ENCODE results near the gene HOXA11.

The HOXA11 gene

DNA sequence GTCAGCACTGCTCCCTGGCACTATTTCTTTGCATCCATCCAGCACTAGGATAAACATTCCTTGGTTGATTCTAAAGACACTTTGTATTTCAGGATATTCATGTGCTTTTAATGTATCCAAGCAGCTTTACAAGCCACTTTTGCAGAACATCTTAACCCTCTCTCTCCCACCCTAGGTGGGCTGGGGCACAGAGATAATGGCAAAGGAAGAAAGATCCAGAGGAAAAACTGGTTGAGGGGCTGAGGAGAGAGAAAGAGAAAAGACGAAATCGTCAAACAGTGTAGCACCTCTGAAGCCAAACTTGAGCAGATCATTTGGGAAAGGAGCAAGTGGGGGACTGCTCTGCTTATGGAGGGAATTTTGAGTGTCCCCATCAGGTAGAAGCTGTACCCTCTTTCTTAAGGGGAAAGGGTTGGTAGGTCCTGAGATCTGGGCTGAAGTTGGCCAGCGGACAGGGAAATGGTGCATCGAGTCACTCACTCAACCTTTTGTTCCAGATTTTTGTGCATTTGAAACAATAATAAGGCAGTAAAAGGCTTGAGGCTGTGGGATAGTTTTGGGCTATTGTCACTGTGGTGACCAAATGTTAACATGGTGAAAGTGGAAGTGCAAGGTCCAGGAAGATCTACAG lies 19.0 kb upstream of the HOXA11 start:
- no peaks in the 10 kb centered on the region for H3K4me1 ChIP-seq (ENCODE audit: insufficient read depth, low read length)
- H3K9ac ChIP-seq (ENCODE audit: low read depth, low read length), result no peak overlapping the region
- H3K27ac ChIP-seq (ENCODE audit: low read length), result no peak overlapping the region
- H3K9me3 ChIP-seq (ENCODE audit: insufficient read depth, low read depth, low read length), result peaks cover 13% of the 10 kb centered on the region; the same call in 1 of the 2 replicates
- peaks cover 99% of the 10 kb centered on the region for H3K27me3 ChIP-seq (ENCODE audit: insufficient read depth, low read length)
- H3K4me3 ChIP-seq (ENCODE audit: low read length), result no peak overlapping the region
- no peaks in the 10 kb centered on the region for H3K36me3 ChIP-seq (ENCODE audit: insufficient read depth, low read depth, low read length)

GRCh38 chr7:27203365-27203953 lies 18.4 kb upstream of the HOXA11 start:
- no peaks in the 10 kb centered on the region for H3K36me3 ChIP-seq (ENCODE audit: insufficient read depth, low read depth, low read length)
- H3K27me3 ChIP-seq (ENCODE audit: insufficient read depth, low read length), result peaks cover 99% of the 10 kb centered on the region
- H3K9me3 ChIP-seq (ENCODE audit: insufficient read depth, low read depth, low read length), result peaks cover 13% of the 10 kb centered on the region; the same call in 1 of the 2 replicates
- no peaks in the 10 kb centered on the region for H3K4me1 ChIP-seq (ENCODE audit: insufficient read depth, low read length)
- H3K27ac ChIP-seq (ENCODE audit: low read length), result no peak overlapping the region
- no peak overlapping the region for H3K4me3 ChIP-seq (ENCODE audit: low read length)
- H3K9ac ChIP-seq (ENCODE audit: low read depth, low read length), result no peak overlapping the region

GRCh38 chr7:27202862-27203134 lies 17.8 kb upstream of the HOXA11 start:
- peaks cover 15% of the 10 kb centered on the region; the same call in 1 of the 2 replicates for H3K9me3 ChIP-seq (ENCODE audit: insufficient read depth, low read depth, low read length)
- H3K27ac ChIP-seq (ENCODE audit: low read length), result no peak overlapping the region
- no peak overlapping the region for H3K4me3 ChIP-seq (ENCODE audit: low read length)
- H3K4me1 ChIP-seq (ENCODE audit: insufficient read depth, low read length), result no peaks in the 10 kb centered on the region
- no peak overlapping the region for H3K9ac ChIP-seq (ENCODE audit: low read depth, low read length)
- H3K36me3 ChIP-seq (ENCODE audit: insufficient read depth, low read depth, low read length), result no peaks in the 10 kb centered on the region
- peaks cover 99% of the 10 kb centered on the region for H3K27me3 ChIP-seq (ENCODE audit: insufficient read depth, low read length)

DNA sequence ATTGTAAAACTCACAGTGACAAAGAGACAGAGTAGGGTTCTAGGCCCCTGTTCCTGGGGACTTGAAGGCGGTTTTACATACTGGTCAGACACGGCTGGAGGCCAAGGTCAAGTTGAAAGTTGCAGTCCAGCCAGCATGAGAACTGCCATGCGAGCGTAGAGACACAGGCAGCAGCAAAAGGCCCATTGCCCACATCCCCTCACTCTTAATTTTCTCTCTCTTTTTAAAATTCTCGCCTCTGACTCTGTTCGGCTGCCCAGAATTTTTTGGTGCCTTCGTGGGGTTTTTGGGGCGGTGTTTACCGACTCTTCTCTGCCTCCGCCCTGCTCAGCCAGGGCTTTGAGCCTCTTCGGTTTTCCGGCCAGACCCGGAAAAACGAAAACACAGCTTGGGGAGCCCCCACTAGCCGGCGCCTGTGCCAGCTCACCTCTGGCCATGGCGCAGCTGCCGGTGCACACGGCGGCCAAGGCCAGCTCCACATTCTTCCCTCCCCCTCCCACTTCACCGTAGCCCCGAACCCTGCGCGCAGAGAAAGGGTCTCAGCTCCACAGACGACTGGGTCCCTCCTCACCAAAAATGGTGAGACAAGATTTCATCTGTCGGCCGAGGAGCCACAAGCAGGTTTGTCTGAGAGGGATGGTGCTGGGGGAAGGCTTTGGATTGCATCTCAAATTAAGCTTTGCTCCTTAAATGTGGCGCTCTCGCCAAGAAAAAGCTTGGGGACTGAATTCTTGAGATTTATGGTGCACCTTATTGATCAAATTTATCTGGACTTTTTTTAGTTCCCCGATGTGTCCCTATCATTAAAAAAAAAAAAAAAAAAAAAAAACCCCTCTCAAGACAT lies 17.2 kb upstream of the HOXA11 start:
- H3K4me1 ChIP-seq (ENCODE audit: insufficient read depth, low read length), result no peaks in the 10 kb centered on the region
- peaks cover 99% of the 10 kb centered on the region for H3K27me3 ChIP-seq (ENCODE audit: insufficient read depth, low read length)
- peaks cover 15% of the 10 kb centered on the region; the same call in 1 of the 2 replicates for H3K9me3 ChIP-seq (ENCODE audit: insufficient read depth, low read depth, low read length)
- H3K9ac ChIP-seq (ENCODE audit: low read depth, low read length), result no peak overlapping the region
- H3K27ac ChIP-seq (ENCODE audit: low read length), result no peak overlapping the region
- H3K4me3 ChIP-seq (ENCODE audit: low read length), result no peak overlapping the region
- no peaks in the 10 kb centered on the region for H3K36me3 ChIP-seq (ENCODE audit: insufficient read depth, low read depth, low read length)

GRCh38 chr7:27201580-27202017 lies 16.6 kb upstream of the HOXA11 start:
- peaks cover 15% of the 10 kb centered on the region; the same call in 1 of the 2 replicates for H3K9me3 ChIP-seq (ENCODE audit: insufficient read depth, low read depth, low read length)
- H3K4me1 ChIP-seq (ENCODE audit: insufficient read depth, low read length), result no peaks in the 10 kb centered on the region
- H3K4me3 ChIP-seq (ENCODE audit: low read length), result no peak overlapping the region
- peaks cover 99% of the 10 kb centered on the region for H3K27me3 ChIP-seq (ENCODE audit: insufficient read depth, low read length)
- H3K36me3 ChIP-seq (ENCODE audit: insufficient read depth, low read depth, low read length), result no peaks in the 10 kb centered on the region
- no peak overlapping the region for H3K9ac ChIP-seq (ENCODE audit: low read depth, low read length)
- H3K27ac ChIP-seq (ENCODE audit: low read length), result no peak overlapping the region

DNA sequence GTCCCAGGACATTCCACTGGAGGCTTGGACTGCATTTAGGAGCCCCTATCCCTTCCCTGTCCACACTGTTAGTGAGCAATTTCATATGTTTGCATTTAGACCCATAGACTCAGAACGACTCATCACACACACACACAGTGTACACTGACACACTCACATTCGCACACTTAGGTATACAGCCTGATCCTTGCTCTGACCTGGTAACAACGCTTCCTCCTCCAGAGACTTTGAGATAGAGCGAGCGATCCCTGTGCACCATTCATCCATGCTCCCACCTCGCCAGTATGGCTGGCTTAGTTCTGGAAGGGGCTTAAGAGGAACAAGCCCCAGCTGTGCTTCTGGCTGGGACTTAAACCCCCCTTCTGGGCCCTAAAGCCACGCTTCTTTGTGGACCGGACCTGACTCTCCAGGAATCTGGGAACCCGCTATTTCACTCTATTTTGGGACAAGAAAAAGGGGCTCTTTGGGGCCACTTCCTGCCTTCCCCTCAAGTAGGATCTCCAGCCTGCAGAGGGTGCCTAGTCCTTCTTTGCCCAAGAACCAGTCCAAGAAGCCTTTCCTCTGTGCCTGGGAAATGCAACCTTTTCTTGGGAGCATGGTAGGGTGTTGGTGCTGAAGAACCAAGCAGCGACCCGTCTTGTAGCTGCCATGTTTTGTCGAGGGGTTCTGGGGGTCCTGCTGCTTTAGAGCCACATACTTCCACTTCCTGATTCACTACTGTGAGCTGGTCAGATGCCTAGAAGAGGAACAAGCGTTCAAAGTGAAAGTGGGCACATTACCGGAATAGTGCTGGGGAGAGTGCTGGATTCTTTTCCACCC lies 15.9 kb upstream of the HOXA11 start:
- peaks cover 99% of the 10 kb centered on the region for H3K27me3 ChIP-seq (ENCODE audit: insufficient read depth, low read length)
- no peak overlapping the region for H3K4me3 ChIP-seq (ENCODE audit: low read length)
- no peaks in the 10 kb centered on the region for H3K4me1 ChIP-seq (ENCODE audit: insufficient read depth, low read length)
- no peak overlapping the region for H3K27ac ChIP-seq (ENCODE audit: low read length)
- H3K9me3 ChIP-seq (ENCODE audit: insufficient read depth, low read depth, low read length), result peaks cover 15% of the 10 kb centered on the region; the same call in 1 of the 2 replicates
- H3K9ac ChIP-seq (ENCODE audit: low read depth, low read length), result no peak overlapping the region
- no peaks in the 10 kb centered on the region for H3K36me3 ChIP-seq (ENCODE audit: insufficient read depth, low read depth, low read length)

DNA sequence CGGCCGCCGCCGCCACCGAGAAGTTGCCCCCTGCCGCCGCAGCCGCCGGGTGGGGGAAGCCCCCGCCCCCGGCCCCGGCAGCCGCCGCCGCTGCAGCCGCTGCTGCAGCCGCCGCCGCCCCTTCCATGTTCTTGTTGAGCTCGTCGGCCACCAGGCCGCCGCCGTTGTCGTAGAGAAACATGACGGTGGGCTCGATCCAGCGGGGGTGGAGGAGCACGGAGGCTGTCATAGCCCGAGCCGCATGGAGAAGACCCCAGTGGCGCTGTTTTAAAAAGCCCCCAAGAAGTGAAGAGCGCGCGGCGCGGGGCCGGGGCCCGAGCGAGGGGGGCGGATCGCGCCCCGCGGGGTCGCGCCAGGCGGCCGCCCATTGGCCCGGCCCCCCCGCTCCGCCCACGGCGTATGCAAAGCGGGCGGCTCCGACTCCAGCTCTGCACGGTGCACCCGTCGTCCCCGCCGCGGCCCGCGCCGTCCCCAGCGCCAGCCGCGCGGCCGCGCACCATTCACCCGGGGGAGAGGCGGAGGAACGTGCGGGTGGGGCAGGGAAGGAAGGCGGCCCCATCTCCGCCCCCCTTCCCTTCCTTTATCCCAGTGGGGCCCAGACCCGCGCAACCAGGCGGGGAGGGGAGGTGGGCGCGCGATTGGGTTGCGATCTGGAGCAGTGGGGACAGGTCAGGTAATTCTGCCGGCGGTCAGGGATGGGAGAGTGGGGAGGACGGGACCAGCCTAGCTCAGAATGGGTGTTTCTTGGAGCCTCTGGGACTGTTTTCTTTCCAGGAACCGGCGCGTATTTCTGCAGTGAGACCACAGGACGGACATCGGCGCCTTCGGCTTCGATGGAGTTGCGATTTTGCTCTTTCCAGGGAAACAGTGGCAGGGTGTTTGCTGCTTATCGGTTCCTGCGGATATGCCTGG lies 15.1 kb upstream of the HOXA11 start, which contains the start of gene HOXA13:
Gene HOXA13, minus strand, starts transcription at position 243 of the 912 bp plus-strand sequence. Its CDS starts 14 bp downstream, at position 229.
- H3K9ac ChIP-seq (ENCODE audit: low read depth, low read length), result no peak within 1 kb of the TSS
- H3K27me3 ChIP-seq (ENCODE audit: insufficient read depth, low read length), result peaks cover 99% of the 10 kb centered on the region
- H3K4me1 ChIP-seq (ENCODE audit: insufficient read depth, low read length), result no peaks in the 10 kb centered on the region
- no peak within 1 kb of the TSS for H3K27ac ChIP-seq (ENCODE audit: low read length)
- H3K4me3 ChIP-seq (ENCODE audit: low read length), result peak within 1 kb of the TSS; percentile 29; the same call in 1 of the 2 replicates
- peaks cover 9% of the 10 kb centered on the region; the same call in 1 of the 2 replicates for H3K9me3 ChIP-seq (ENCODE audit: insufficient read depth, low read depth, low read length)
- no peaks in the 10 kb centered on the region for H3K36me3 ChIP-seq (ENCODE audit: insufficient read depth, low read depth, low read length)

DNA sequence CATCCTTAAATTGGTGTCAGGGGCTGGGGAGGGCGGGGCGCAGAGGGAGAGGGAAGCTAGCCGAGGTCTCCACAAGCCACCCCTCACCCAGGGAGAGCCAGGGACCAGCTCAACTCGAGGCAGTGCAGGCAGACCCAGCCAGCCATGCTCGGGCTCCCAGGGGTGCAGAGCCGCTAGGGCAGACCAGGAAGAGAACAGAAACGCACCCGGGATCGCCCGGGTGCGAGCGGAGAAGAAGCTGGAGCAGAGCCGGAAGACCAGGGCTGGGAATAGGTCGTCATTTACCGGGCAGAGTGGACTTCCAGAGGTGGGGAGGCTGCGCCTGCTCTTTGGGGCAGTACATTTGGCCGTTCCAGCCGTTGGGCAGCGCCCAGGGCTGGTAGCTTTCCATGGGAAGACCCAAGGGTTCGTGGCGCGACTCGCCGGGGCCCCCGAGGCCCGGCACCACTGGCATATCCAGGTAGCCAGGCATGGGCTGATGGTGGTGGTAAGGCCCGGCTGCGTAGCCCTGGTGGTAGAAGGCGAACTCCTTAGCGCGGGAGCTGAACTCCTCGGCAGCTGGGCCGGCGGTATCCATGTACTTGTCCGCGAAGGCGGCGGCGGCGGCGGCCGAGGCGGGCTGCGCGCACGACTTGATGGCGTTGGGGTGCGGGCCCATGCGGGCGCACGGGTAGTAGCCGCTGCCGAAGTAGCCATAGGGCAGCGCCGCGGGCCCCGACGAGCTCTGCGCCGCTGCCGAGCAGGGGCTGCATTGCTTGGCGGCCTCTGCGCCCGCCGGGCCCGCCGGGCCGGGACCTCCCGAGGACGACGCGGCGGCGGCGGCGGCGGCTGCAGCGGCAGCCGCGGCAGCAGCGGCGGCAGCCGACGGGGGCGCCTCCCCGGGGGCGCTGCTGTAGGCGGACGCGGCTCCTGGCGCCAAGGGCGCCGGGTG lies 14.1 kb upstream of the HOXA11 start:
- Histone ChIP-seq H3K27me3 (ENCODE audit: insufficient read depth, low read length) (peaks cover 99% of the 10 kb centered on the region), H3K27ac (ENCODE audit: low read length) (no peak overlapping the region), H3K9ac (ENCODE audit: low read depth, low read length) (no peak overlapping the region), H3K9me3 (ENCODE audit: insufficient read depth, low read depth, low read length) (peaks cover 9% of the 10 kb centered on the region; the same call in 1 of the 2 replicates), H3K4me1 (ENCODE audit: insufficient read depth, low read length) (no peaks in the 10 kb centered on the region), H3K36me3 (ENCODE audit: insufficient read depth, low read depth, low read length) (no peaks in the 10 kb centered on the region), H3K4me3 (ENCODE audit: low read length) (no peak overlapping the region)

- Histone ChIP-seq H3K9me3 (ENCODE audit: insufficient read depth, low read depth, low read length) (peaks cover 9% of the 10 kb centered on the region; the same call in 1 of the 2 replicates), H3K27ac (ENCODE audit: low read length) (no peak overlapping the region), H3K9ac (ENCODE audit: low read depth, low read length) (no peak overlapping the region), H3K36me3 (ENCODE audit: insufficient read depth, low read depth, low read length) (no peaks in the 10 kb centered on the region), H3K4me3 (ENCODE audit: low read length) (no peak overlapping the region), H3K27me3 (ENCODE audit: insufficient read depth, low read length) (peaks cover 99% of the 10 kb centered on the region), H3K4me1 (ENCODE audit: insufficient read depth, low read length) (no peaks in the 10 kb centered on the region)
Measured at GRCh38 chr7:27198138-27198841, 13.3 kb upstream of the HOXA11 start.
